OCI-LY3 (cell line): Measurements from ENCODE around the gene SERINC5.

ENCODE experiments used
- H2AFZ ChIP-seq: fragments of 200-600, 300-600 bp; shearing (Covaris generic); 2 replicates; pipeline ENCODE4 v1.6.0; 2014; ENCODE audit warnings: antibody characterized with exemption, low read depth, low read length
- H3K27ac ChIP-seq: fragments of 200-600, 300-600 bp; sonication (generic); 2 replicates; pipeline ENCODE4 v1.5.1; 2014; ENCODE audit warnings: mild to moderate bottlenecking, low read length, moderate library complexity, mixed read lengths
- H3K27me3 ChIP-seq: fragments of 200-600, 300-600 bp; sonication (generic); 2 replicates; pipeline ENCODE4 v1.6.1; 2014; ENCODE audit warnings: low read depth, low read length, mixed read lengths
- H3K36me3 ChIP-seq: fragments of 200-600, 300-600 bp; sonication (generic); replicated peaks from 2 replicates; pipeline ENCODE3; 2014; ENCODE audit warnings: low read depth, low read length, mixed read lengths
- H3K4me1 ChIP-seq: fragments of 300-600, 200-600 bp; sonication (generic); 2 replicates; pipeline ENCODE4 v1.6.1; 2014; ENCODE audit warnings: low read length, mixed read lengths
- H3K4me2 ChIP-seq: fragments of 200-600, 300-600 bp; sonication (generic); 2 replicates; pipeline ENCODE4 v1.6.1; 2014; ENCODE audit warnings: low read length, mixed read lengths
- H3K4me3 ChIP-seq: fragments of 300-600, 200-600 bp; sonication (generic); 2 replicates; pipeline ENCODE4 v1.5.1; 2014; ENCODE audit warnings: antibody characterized with exemption, mild to moderate bottlenecking, low read length, moderate library complexity
- H3K79me2 ChIP-seq: fragments of 300-600, 200-600 bp; shearing (Covaris generic); 2 replicates; pipeline ENCODE4 v1.6.1; 2014; ENCODE audit warnings: mild to moderate bottlenecking, low read length, mixed read lengths
- H3K9ac ChIP-seq: fragments of 300-600, 200-600 bp; shearing (Covaris generic); 2 replicates; pipeline ENCODE4 v1.6.0; 2014; ENCODE audit warnings: mild to moderate bottlenecking, low read length, moderate library complexity
- H3K9me3 ChIP-seq: fragments of 200-600, 300-600 bp; shearing (Covaris generic); 2 replicates; pipeline ENCODE4 v1.6.1; 2014; ENCODE audit warnings: low read length, mixed read lengths; ENCODE audit not compliant: insufficient read depth
- H4K20me1 ChIP-seq: fragments of 200-600, 300-600 bp; sonication (generic); 2 replicates; pipeline ENCODE4 v1.6.1; 2016; ENCODE audit warnings: low read length, mixed read lengths; ENCODE audit not compliant: insufficient read depth
- CTCF ChIP-seq: fragments of 200-600, 300-600 bp; sonication (generic); IDR thresholded peaks from 2 replicates; pipeline ENCODE4 v1.5.1; 2014; ENCODE audit warnings: antibody characterized with exemption, low read length, low read depth
- EZH2phosphoT487 ChIP-seq: fragments of 200-600 bp; shearing (Covaris generic); IDR thresholded peaks from 2 replicates; pipeline ENCODE4 v1.6.1; 2018; ENCODE audit warnings: antibody characterized with exemption, mixed run types, low read depth

SERINC5 gene

DNA sequence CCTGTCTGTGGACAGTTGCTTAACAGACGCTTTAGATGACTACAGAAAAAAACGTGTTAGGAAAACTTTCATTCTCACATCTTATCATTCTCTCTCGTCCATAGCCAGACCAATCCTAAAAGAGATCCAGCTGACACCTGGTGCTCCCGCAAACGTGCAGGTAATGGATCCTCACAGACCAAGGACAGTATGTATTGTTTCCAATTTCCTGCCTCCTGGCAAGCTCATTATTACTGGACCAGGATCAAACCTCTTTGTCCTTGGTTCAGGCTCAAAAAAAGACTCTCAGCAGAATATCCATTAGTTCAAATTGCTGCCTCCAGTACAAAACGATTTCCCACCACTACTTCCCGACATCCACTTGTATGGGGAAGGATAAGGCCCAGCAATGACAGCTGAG lies 62.4 kb downstream of the SERINC5 start:
- H4K20me1 ChIP-seq, result no peaks in the 10 kb centered on the region
- TF ChIP-seq EZH2phosphoT487 (no peak), CTCF (no peak)
- no peaks in the 10 kb centered on the region for H3K79me2 ChIP-seq
- no peaks in the 10 kb centered on the region for H3K36me3 ChIP-seq
- no peaks in the 10 kb centered on the region for H3K27me3 ChIP-seq
- H3K4me2 ChIP-seq, result no peak overlapping the region
- H2AFZ ChIP-seq, result no peak overlapping the region
- H3K4me1 ChIP-seq, result no peaks in the 10 kb centered on the region
- H3K4me3 ChIP-seq, result no peak overlapping the region
- H3K9ac ChIP-seq, result no peak overlapping the region
- peaks cover 5% of the 10 kb centered on the region; the same call in 1 of the 2 replicates for H3K9me3 ChIP-seq
- H3K27ac ChIP-seq, result no peak overlapping the region

DNA sequence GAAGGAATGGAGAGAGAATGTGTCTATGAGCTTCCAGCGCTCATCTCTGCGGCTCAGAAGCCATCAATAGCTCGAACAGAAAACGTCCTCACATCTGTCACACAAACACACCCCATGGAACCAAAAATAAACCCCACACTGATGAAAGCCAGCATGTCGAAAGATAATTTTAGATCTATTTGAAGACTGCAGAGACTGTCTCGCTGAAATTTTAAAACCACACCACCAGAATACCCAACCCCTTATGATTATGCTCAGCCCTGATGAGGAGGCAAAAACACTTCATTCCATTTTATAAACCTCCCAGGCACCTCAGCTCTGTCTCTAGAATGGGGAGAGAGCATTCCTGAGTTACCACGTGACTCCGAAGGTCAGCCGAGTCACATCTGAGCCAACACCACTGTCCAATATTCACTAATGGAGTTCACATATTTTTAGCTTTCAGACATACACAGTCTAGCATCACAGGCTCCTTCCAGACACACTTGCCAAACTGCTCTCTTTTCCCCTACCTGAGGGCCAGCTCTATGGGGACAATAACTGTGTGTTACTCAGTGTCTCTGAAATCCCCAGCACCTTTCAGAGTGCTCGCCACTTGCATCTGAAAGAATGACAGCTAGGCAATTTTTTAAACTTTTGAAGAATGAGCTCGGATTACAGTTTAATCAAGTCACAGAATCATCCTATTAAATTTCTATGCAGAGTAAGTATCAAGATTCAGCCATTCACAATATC lies 63.2 kb downstream of the SERINC5 start:
- Histone ChIP-seq H3K36me3 (no peaks in the 10 kb centered on the region), H3K27ac (no peak overlapping the region), H3K9me3 (peaks cover 5% of the 10 kb centered on the region; the same call in 1 of the 2 replicates), H3K4me3 (no peak overlapping the region), H2AFZ (no peak overlapping the region), H3K4me1 (no peaks in the 10 kb centered on the region), H4K20me1 (no peaks in the 10 kb centered on the region), H3K4me2 (no peak overlapping the region), H3K79me2 (no peaks in the 10 kb centered on the region), H3K27me3 (no peaks in the 10 kb centered on the region), H3K9ac (no peak overlapping the region)
- no peak for TF ChIP-seq CTCF
- TF ChIP-seq EZH2phosphoT487, result no peak

DNA sequence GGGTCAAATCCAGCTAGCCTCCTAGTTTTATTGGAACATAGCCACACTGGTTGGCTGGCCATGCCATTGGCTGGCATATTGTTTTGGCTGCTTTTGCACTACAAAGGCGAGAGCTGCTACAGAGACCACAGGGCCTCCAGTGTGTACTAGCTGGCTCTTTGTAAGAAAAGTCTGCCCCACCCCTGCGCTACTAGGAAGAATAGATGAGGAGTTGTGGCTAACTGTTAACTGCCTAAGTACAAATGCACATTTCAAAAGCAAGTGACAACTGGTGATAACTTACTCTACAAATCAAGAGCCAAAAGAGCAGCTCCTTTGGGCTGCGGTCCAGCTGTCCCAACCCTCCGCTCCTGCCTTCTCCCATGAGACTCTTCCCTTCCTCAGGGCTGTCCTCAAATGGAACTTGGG lies 63.9 kb downstream of the SERINC5 start:
- no peak overlapping the region for H3K4me3 ChIP-seq
- no peaks in the 10 kb centered on the region for H3K4me1 ChIP-seq
- no peak overlapping the region for H2AFZ ChIP-seq
- H3K9me3 ChIP-seq, result peaks cover 5% of the 10 kb centered on the region; the same call in 1 of the 2 replicates
- no peaks in the 10 kb centered on the region for H3K27me3 ChIP-seq
- TF ChIP-seq EZH2phosphoT487 (no peak), CTCF (no peak)
- H3K79me2 ChIP-seq, result no peaks in the 10 kb centered on the region
- no peaks in the 10 kb centered on the region for H3K36me3 ChIP-seq
- no peak overlapping the region for H3K4me2 ChIP-seq
- H4K20me1 ChIP-seq, result no peaks in the 10 kb centered on the region
- no peak overlapping the region for H3K27ac ChIP-seq
- H3K9ac ChIP-seq, result no peak overlapping the region

GRCh38 chr5:80191397-80191796 lies 64.5 kb downstream of the SERINC5 start:
- H3K9me3 ChIP-seq, result peaks cover 5% of the 10 kb centered on the region; the same call in 1 of the 2 replicates
- TF ChIP-seq CTCF, result no peak
- no peak for TF ChIP-seq EZH2phosphoT487
- no peaks in the 10 kb centered on the region for H3K27me3 ChIP-seq
- no peak overlapping the region for H2AFZ ChIP-seq
- H3K36me3 ChIP-seq, result no peaks in the 10 kb centered on the region
- H3K4me2 ChIP-seq, result no peak overlapping the region
- H4K20me1 ChIP-seq, result no peaks in the 10 kb centered on the region
- H3K9ac ChIP-seq, result no peak overlapping the region
- no peak overlapping the region for H3K27ac ChIP-seq
- no peak overlapping the region for H3K4me3 ChIP-seq
- no peaks in the 10 kb centered on the region for H3K4me1 ChIP-seq
- H3K79me2 ChIP-seq, result no peaks in the 10 kb centered on the region
